HG02852 (cell line): ENCODE measurements around the gene ULK3.

Experiments used
- ATAC-seq: cut with Tn5 transposase; IDR thresholded peaks from one replicate; pipeline ENCODE4 v1.9.1; 2021; ENCODE audit warnings: mild to moderate bottlenecking, moderate library complexity; ENCODE audit not compliant: unreplicated experiment

Gene ULK3

GRCh38 chr15:74869372-74869725 lies 26.4 kb upstream of the ULK3 start:
- ATAC-seq = no peak

GRCh38 chr15:74868059-74868458 lies 25.1 kb upstream of the ULK3 start:
- no peak for ATAC-seq

GRCh38 chr15:74867466-74868038 lies 24.6 kb upstream of the ULK3 start:
- ATAC-seq = no peak

GRCh38 chr15:74866090-74866489 lies 23.1 kb upstream of the ULK3 start:
- no peak for ATAC-seq

- no peak for ATAC-seq
These were observed 22.4 kb upstream of the ULK3 start for GRCh38 chr15:74865316-74865715.

- ATAC-seq = no peak
These were observed 21.3 kb upstream of the ULK3 start for GRCh38 chr15:74864296-74864695.

GRCh38 chr15:74863239-74864056 lies 20.5 kb upstream of the ULK3 start:
- no peak for ATAC-seq

- no peak for ATAC-seq
These were observed 15.4 kb upstream of the ULK3 start for GRCh38 chr15:74858369-74858740.

- ATAC-seq = peak; percentile 17
These were observed 14.9 kb upstream of the ULK3 start for GRCh38 chr15:74857671-74858368.

- peak; percentile 71 for ATAC-seq
These were observed 14.2 kb upstream of the ULK3 start for GRCh38 chr15:74857082-74857655.

- no peak for ATAC-seq
These were observed 13.6 kb upstream of the ULK3 start for GRCh38 chr15:74856537-74856936.

- no peak for ATAC-seq
These were observed 12.9 kb upstream of the ULK3 start for GRCh38 chr15:74855857-74856256.

- no peak for ATAC-seq
These were observed 11.6 kb upstream of the ULK3 start for GRCh38 chr15:74854453-74855022.

GRCh38 chr15:74851960-74852359 lies 9.0 kb upstream of the ULK3 start:
- no peak for ATAC-seq

- no peak for ATAC-seq
These were observed 7.4 kb upstream of the ULK3 start for GRCh38 chr15:74850393-74850792.

GRCh38 chr15:74847432-74847831 lies 4.5 kb upstream of the ULK3 start:
- ATAC-seq = no peak

- no peak for ATAC-seq
These were observed 2.6 kb upstream of the ULK3 start for GRCh38 chr15:74845581-74845980.

GRCh38 chr15:74845208-74845568 lies 2.2 kb upstream of the ULK3 start:
- no peak for ATAC-seq

GRCh38 chr15:74844319-74845207 lies 1.6 kb upstream of the ULK3 start:
- no peak for ATAC-seq

GRCh38 chr15:74843891-74844299 lies 939 bp upstream of the ULK3 start:
- ATAC-seq = no peak

- no peak for ATAC-seq
These were observed 481 bp upstream of the ULK3 start for GRCh38 chr15:74843445-74843828.
